ENCODE data around the gene DCTD.

GRCh38 chr4:182883351-182883750, 33.8 kb downstream of the DCTD start:
- no peak for TF ChIP-seq CTCF (IDR thresholded peaks at IDR 0.05; ENCODE audit: low read depth, low read length, missing input control)
- no peak for TF ChIP-seq SP1 (IDR thresholded peaks at IDR 0.05)
- TF ChIP-seq REST (IDR thresholded peaks at IDR 0.05) = no peak
- TF ChIP-seq ZBTB33 (IDR thresholded peaks at IDR 0.05) = no peak
- TF ChIP-seq ATF3 (IDR thresholded peaks at IDR 0.05) = no peak
- TF ChIP-seq JUND (IDR thresholded peaks at IDR 0.05) = no peak
- no peak for TF ChIP-seq YY1 (IDR thresholded peaks at IDR 0.05)

All from liver (tissue), 3 donors.